A204.1 (cell line): ENCODE data around the gene ERMAP.
"Not testable (repeated sequence)": the region's sequence is repeated elsewhere in the genome, so short reads cannot be mapped to it uniquely, and the experiment has no call there.

Source experiments
- FAIRE-seq: peaks from 2 replicates; lab custom pipeline; 2012; peaks lifted over from hg19 to GRCh38; lab: Jason Lieb, UNC

Gene ERMAP

GRCh38 chr1:42845193-42845592, 28.3 kb downstream of the ERMAP start:
- FAIRE-seq: peak; percentile 29

GRCh38 chr1:42845866-42846256, 28.9 kb downstream of the ERMAP start:
- FAIRE-seq: no peak

DNA sequence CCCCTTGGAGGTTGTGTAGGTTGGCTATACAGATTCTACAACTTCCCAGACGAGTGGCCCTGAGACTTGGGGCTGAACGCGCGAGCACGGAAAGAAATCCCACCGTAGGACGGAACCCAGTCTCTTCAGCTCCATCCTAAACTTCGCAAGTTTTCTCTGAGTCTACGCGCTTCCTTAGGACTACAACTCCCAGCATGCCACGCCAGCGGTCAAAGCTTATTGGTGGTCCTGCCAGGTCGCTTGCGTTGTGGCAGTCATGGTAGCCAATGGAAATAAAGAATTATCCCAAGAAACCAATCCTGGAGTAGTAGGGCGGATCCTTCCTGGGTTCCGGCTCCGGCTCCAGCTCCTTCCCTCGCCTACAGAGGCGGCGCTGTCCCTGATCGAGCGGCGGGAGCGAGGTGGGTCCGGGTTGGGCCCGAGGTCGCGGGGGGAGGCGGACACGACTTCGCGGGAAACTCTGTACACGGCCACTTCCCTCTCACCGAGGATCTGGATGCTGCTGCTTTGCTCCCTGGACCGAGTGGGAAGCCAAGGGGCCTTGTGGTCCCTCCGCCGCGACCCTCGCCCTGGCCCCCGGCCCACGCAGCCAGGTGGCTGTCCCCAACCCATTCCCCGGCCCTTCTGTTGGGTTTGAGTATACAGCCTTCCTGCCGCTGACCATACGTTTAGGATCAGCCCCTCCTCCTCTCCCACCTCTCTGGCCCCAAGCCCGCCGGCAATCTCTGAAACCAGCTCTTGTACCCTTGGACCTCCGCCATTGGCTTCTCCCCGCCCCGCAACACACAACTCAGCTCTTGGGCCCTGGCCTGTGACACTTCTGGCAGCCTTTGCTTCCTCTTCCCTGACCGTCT, 29.6 kb downstream of the ERMAP start, which contains the start of gene ZNF691:
TSS of gene ZNF691 (plus strand) at position 357 of the 854 bp plus-strand sequence. CDS start 3,046 bp downstream, outside the sequence.
- FAIRE-seq: peak; percentile 96

GRCh38 chr1:42847111-42847595, 30.2 kb downstream of the ERMAP start:
- no peak for FAIRE-seq

- no peak for FAIRE-seq
These were observed 31.0 kb downstream of the ERMAP start for GRCh38 chr1:42847721-42848460.

DNA sequence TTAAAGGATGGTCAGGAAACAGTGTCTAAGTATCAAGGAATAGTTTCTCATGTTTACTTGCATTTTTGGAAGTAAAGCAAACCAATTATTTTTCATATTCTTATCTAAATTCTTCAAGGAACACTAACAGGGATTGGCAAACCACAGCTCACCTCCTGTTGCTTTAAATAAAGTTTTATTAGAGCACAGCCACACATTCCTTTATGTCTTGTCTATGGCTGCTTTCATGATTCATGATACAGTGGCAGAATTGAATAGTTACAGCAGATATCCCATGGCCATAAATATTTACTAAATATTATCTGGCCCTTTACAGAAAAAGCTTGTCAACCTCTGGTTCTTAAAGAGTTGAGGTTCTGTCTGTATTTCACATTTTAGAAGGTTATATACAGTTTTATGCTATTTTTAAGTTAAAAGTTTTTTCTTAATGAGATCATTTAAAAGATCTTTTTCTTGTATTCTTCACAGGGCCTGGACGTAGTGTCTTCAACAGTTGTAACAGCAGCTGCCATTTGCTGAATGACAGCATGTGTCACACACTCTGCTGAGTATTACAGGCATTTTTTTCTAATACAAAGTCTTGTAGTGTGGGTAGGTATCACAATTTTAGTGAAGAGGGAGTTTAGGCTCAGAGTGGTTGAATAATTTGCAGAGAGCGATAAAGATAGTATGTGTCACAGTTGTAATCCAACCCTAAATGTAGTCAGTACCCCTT, 32.1 kb downstream of the ERMAP start:
- no peak for FAIRE-seq

- FAIRE-seq: no peak
These were observed 33.0 kb downstream of the ERMAP start for GRCh38 chr1:42849944-42850343.

DNA sequence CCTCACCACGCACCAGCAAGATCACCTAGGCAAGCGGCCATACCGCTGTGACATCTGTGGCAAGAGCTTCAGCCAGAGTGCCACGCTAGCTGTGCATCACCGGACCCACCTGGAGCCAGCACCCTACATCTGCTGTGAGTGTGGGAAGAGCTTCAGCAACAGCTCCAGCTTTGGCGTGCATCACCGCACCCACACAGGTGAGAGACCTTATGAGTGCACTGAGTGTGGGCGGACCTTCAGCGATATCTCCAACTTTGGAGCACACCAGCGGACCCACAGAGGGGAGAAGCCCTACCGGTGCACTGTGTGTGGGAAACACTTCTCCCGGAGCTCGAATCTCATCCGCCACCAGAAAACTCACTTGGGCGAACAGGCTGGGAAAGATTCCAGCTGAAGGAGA, 34.5 kb downstream of the ERMAP start:
- no peak for FAIRE-seq

- no peak for FAIRE-seq
These were observed 35.2 kb downstream of the ERMAP start for GRCh38 chr1:42851960-42852607.

DNA sequence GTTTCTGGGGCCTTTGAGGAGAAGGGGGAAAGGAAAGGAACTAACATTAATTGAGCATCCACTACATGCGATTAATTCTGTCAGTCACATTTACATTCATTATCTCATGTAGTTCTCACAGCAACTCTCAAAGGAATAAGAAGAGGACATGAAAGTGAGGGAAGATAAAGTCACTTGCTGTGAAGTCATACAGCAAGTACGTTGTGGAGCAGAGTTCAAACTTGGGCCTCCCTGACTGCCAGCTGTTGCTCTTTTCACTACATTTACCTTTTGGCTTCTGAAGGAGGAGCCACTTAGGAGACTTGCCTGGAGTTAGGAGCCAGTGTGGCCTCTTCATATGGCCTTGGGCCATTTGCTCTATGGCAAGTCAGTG, 35.7 kb downstream of the ERMAP start:
- FAIRE-seq: no peak

DNA sequence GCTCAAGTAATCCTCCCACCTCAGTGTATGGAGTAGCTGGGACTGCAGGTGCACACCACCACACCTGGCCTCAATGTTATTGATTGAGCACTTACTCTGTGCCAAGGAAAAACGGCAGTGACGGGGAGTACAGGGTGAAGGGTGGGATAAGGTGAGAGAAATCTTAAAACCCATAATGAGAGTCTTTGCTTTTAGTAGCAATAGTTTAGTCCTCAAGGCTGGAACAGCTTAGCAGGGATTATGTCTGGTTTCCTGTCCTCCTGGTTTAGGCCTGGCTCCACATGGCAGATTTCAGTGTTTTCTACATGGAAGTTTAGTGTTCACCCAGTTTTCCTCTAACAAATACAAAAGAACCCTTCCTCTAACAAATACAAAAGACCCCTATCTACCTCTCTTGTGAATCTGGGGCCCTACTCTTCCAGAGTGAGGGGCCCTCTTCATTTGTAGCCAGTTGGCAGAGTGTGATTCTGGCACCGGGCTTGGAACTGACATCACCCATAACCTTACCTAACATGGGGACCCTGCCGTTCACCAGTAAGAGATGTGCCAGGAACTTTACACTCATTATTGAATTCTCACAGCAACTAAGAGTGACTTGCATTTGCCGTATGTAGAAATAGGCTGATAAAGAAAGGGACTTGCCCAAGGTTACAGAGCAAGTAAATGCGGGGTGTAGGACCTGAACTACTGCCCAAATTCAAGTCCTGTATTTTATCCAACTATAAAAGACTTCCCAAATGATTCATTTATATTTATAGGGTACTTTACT, 36.4 kb downstream of the ERMAP start:
- FAIRE-seq: no peak

- not testable (repeated sequence) for FAIRE-seq
These were observed 39.6 kb downstream of the ERMAP start for GRCh38 chr1:42856554-42856953.

GRCh38 chr1:42859366-42859765, 42.4 kb downstream of the ERMAP start:
- FAIRE-seq: not testable (repeated sequence)

DNA sequence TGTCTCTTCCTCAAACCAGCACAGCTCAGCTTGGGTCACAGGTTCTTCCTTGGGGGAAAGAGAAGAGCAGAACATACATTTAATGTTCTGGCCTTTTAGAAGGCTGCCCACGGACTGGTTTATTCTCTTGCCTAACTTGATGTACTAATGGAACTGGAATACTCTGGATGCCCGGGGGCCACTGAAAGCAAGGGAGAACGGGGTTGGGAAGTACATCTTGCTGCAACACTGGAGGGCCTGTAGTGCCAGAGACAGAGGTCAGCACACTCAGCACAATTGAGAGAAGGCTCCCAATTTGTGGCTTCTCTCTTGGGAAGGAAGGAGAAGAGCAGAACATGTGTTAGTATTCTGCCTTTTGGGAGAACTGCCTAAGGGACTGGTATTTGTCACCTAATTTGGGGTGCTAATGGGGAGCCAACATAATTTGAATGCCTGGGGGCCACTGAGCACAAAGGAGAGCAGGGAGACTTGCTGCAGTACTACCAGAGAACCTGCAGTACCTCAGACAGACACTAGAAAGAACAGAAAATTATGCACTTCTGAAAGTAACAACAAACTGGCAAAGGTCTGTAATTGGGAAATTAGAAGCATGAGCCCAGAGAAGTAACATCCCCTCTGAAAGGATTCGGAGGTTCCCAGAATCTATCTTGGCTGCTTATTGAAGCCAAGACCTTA, 43.6 kb downstream of the ERMAP start:
- FAIRE-seq: no peak

- FAIRE-seq: no peak
These were observed 44.1 kb downstream of the ERMAP start for GRCh38 chr1:42861014-42861399.

- no peak for FAIRE-seq
These were observed 49.6 kb downstream of the ERMAP start for GRCh38 chr1:42866549-42866948.

DNA sequence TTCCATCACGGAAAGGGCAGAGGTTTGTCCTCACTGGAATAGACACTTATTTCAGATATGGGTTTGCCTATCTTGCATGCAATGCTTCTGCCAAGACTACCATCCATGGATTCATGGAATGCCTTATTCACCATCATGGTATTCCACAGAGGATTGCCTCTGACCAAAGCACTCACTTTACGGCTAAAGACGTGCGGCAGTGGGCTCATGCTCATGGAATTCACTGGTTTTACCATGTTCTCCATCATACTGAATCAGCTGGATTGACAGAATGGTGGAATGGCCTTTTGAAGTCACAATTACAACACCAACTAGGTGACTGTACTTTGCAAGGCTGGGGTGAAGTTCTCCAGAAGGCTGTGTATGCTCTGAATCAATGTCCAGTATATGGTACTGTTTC, 51.5 kb downstream of the ERMAP start:
- not testable (repeated sequence) for FAIRE-seq

- FAIRE-seq: not testable (repeated sequence)
These were observed 52.3 kb downstream of the ERMAP start for GRCh38 chr1:42869254-42869653.

- not testable (repeated sequence) for FAIRE-seq
These were observed 52.8 kb downstream of the ERMAP start for GRCh38 chr1:42869751-42870150.

GRCh38 chr1:42873108-42873507, 56.2 kb downstream of the ERMAP start:
- FAIRE-seq: not testable (repeated sequence)

DNA sequence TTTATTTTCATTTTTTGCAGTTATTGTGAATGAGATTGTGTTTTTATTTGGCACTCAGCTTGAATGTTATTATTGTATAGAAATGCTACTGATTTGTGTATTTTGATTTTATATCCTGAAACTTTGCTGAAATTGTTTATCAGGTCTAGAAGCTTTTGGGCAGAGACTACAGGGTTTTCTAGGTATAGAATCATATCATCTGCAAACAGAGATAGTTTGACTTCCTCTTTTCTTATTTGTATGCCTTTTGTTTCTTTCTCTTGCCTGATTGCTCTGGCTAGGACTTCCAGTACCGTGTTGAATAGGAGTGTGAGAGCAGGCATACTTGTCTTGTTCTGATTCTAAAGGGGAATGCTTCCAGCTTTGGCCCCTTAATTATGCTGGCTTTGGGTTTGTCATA, 56.7 kb downstream of the ERMAP start:
- FAIRE-seq: no peak
